HL-60/S4 treated with retinoic acid at 250 ng/mL for 4 days and 3 days (cell line): Measurements from ENCODE around the gene C1QA.

Experiments
- in situ Hi-C: fragments of 300-500 bp; cut with MboI; formaldehyde crosslinking; loops from 2 replicates; pipeline ENCODE4 v1.7.0; 2022; ENCODE audit warnings: low sequenced_read_pairs

The C1QA gene

GRCh38 chr1:22638476-22639234 is 2.2 kb downstream of the C1QA start:
- in situ Hi-C loops = loop anchor here (25.0 kb wide), 1 partner anchor 526 kb away; no protein-coding TSS in a partner anchor

DNA sequence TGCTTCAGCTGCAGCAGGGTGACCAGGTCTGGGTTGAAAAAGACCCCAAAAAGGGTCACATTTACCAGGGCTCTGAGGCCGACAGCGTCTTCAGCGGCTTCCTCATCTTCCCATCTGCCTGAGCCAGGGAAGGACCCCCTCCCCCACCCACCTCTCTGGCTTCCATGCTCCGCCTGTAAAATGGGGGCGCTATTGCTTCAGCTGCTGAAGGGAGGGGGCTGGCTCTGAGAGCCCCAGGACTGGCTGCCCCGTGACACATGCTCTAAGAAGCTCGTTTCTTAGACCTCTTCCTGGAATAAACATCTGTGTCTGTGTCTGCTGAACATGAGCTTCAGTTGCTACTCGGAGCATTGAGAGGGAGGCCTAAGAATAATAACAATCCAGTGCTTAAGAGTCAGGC is 2.9 kb downstream of the C1QA start:
- in situ Hi-C loops = loop anchor here (25.0 kb wide), 1 partner anchor 527 kb away; no protein-coding TSS in a partner anchor

DNA sequence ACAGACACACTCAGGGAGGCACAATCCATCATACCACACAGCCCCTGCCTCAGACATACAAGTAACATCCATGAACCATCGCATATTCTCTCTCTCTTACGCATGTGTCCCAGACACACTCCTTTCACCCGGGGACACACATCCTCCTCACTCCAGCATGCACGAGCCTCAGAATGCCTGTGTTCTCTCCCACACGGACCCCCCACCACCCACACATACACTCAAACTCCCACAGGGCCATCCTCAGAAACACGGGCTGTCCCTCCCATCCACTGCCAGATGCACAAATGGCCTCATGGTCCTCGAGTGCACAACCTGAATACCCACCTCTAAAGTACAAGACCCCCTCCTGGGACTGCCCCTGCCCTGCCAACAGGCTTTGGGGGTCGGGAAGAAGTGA is 4.8 kb downstream of the C1QA start:
- in situ Hi-C loops = loop anchor here (10.0 to 25.0 kb wide), 2 partner anchors 216 to 529 kb away; no protein-coding TSS in a partner anchor

- in situ Hi-C loops = loop anchor here (10.0 to 25.0 kb wide), 2 partner anchors 217 to 530 kb away; no protein-coding TSS in a partner anchor
Measured at GRCh38 chr1:22641906-22642636, 5.6 kb downstream of the C1QA start.

DNA sequence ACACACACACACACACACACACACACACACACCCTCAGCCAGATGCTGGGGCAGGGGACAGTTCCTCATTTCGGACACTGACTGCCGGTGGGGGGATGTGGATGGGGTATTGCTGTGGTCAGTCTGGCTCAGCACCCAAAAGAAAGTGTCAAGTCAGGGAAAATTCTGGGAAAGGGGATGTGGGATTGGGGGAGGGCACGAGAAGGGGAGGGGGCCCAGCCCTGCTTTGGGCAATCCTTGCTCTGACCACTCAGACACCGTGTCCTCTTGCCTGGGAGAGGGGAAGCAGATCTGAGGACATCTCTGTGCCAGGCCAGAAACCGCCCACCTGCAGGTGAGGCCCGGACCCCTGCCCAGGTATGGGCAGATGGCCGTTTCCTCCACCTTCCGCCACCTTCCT is 7.0 kb downstream of the C1QA start, which contains the start of gene C1QC:
C1QC (plus strand) TSS at position 253 of the 400 bp plus-strand sequence. CDS start 391 bp downstream, outside the sequence.
- in situ Hi-C loops = loop anchor here (10.0 to 25.0 kb wide), 2 partner anchors 219 to 531 kb away; no protein-coding TSS in a partner anchor

- in situ Hi-C loops = loop anchor here (10.0 to 25.0 kb wide), 2 partner anchors 219 to 532 kb away; no protein-coding TSS in a partner anchor
Measured at GRCh38 chr1:22643928-22644327, 7.5 kb downstream of the C1QA start.

DNA sequence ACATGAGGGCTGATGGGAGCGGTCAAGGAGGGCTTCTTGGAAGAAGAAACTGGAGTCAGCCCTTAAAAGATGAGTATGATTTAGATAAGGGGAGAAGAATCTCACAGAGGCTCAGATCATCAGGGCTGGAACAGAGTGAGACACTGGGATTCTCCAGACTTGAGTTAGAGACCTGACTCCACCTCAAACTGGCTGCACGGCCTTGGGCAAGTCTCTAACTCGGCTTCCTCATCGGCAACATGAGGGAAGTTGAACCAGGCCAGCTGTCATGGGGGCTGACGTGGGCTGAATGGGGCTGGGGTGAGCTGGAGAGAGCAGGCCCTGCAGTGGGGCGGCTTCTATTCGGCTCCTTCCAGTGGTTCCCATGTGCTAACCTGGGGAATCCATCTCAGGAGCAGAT is 9.5 kb downstream of the C1QA start:
- in situ Hi-C loops = loop anchor here (10.0 to 25.0 kb wide), 2 partner anchors 221 to 534 kb away; no protein-coding TSS in a partner anchor

DNA sequence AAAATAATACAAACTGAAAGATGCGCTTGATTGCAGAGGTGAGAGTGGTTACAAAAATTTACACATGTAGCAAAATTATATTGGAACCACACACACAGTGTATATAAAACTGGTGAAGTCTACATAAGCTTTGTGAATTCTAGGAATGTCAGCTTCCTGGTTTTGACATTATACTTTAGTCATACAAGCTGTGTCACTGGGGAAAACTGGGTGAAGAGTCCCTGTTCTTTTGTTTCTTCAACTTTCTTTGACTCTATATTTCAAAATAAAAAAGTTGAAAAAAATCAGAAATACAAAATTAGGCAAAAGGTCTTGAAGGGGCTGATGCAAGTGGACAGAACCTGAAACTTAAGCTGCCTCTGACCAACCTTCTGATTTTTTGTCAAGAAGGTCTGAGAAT is 10.0 kb downstream of the C1QA start:
- in situ Hi-C loops = loop anchor here (10.0 to 25.0 kb wide), 2 partner anchors 222 to 534 kb away; no protein-coding TSS in a partner anchor

GRCh38 chr1:22650089-22650693 is 13.8 kb downstream of the C1QA start:
- in situ Hi-C loops = no loop called here

GRCh38 chr1:22651941-22652856 is 15.8 kb downstream of the C1QA start:
- in situ Hi-C loops = no loop called here

DNA sequence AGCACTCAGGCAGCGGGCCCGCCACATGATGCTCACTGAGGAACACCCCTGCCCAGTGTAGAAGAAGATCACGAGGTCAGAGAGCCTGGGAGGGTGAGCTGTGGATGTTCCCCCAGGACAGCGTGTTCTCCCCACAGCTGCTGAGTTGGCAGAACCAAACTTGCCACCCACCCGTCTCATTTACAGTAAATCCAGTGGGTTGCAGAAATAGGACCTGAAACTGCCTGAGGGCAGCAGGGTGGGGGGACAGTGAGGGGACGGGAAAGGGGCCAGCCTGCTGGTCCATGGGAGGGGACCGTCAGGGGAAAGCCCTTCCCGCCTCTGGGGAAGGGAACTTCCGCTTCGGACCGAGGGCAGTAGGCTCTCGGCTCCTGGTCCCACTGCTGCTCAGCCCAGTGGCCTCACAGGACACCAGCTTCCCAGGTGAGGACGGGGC is 16.5 kb downstream of the C1QA start, which contains the start of gene C1QB:
C1QB (plus strand) TSS at position 356 of the 436 bp plus-strand sequence. CDS start 6,227 bp downstream, outside the sequence.
- in situ Hi-C loops = no loop called here

GRCh38 chr1:22654692-22655091 is 18.3 kb downstream of the C1QA start:
- in situ Hi-C loops = no loop called here

GRCh38 chr1:22658385-22659163 is 22.1 kb downstream of the C1QA start:
- in situ Hi-C loops = no loop called here

DNA sequence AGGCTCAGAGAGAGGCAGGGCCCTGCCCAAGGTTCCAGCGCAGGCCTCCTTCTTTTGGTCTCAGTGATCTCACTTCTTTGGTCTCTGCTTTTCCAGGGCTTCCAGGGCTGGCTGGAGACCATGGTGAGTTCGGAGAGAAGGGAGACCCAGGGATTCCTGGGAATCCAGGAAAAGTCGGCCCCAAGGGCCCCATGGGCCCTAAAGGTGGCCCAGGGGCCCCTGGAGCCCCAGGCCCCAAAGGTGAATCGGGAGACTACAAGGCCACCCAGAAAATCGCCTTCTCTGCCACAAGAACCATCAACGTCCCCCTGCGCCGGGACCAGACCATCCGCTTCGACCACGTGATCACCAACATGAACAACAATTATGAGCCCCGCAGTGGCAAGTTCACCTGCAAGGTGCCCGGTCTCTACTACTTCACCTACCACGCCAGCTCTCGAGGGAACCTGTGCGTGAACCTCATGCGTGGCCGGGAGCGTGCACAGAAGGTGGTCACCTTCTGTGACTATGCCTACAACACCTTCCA is 24.4 kb downstream of the C1QA start:
- in situ Hi-C loops = no loop called here

DNA sequence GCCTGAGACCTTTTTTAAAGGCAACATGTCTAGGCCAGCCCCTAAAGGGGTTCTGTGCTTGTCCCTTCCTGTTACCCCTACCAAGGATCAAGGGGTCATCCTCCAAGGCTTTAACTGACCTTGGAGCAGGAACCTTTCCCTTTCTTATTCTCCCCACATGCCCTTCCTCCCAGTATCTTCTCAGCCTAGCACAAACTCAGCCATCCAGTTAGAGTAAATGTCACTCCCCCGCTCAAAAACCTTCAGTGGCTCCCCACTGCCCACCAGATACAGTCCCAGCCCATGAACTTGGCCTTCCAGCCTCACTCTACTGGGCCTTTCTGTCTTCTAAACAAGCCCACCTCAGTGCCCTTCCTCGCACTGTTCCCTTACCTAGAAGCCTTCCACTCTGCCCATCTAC is 25.5 kb downstream of the C1QA start:
- in situ Hi-C loops = no loop called here

GRCh38 chr1:22662318-22662717 is 25.9 kb downstream of the C1QA start:
- in situ Hi-C loops = no loop called here

- in situ Hi-C loops = no loop called here
Measured at GRCh38 chr1:22662986-22663408, 26.6 kb downstream of the C1QA start.

DNA sequence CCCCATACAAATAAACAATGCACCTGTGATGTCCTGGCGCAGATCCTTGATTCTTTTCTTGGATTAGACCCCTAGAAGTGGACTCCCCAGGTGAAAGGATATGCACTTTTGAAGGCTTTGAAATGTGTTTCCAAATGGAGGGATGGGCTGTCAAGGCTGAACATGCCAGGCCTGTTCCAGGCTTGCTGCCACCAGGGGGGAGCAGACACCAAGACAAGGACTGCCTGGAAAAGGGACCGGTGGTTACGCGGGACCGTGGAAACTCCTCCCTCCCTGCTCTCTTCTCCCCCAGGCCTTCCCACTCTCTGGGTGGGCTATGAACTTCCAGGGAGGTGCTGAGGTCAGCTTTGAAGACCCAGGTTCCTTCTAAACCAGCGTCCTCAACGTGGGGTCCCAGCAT is 29.3 kb downstream of the C1QA start:
- in situ Hi-C loops = no loop called here

- in situ Hi-C loops = no loop called here
Measured at GRCh38 chr1:22666412-22666811, 30.0 kb downstream of the C1QA start.
